H1 (cell line): Measurements from ENCODE around the gene RPS6KA2. TPM values are rescaled to one million over a fixed set of nuclear protein-coding genes. Genes with fewer than 3 reads are reported as not detected.

ENCODE experiments used
- CTCF ChIA-PET: fragments of 300-600 bp; sonication (Branson Sonifier 250); formaldehyde crosslinking; loops from one replicate; lab custom pipeline; 2021; ENCODE audit not compliant: partially characterized antibody; lab: Charles Lee
- POLR2A ChIA-PET: fragments of 300-600 bp; sonication (Branson Sonifier 250); formaldehyde crosslinking; loops from one replicate; lab custom pipeline; 2021; ENCODE audit warnings: inconsistent platforms; ENCODE audit not compliant: partially characterized antibody; lab: Charles Lee
- DNase-seq, 2 experiments: peaks; one replicate each; pipeline versions ENCODE4 v3.0.0 to v3.0.0-alpha.2; 2010 to 2022; ENCODE audit warnings: low spot score in 2 of 2, low read depth in 1 of 2, mixed read lengths in 1 of 2
- FAIRE-seq: peaks from 2 replicates; lab custom pipeline; 2011; peaks lifted over from hg19 to GRCh38; lab: Jason Lieb, UNC
- H2AFZ ChIP-seq: 2 replicates; pipeline ENCODE4 v1.8.1; 2012; ENCODE audit warnings: low read length, inconsistent platforms
- H2AK5ac ChIP-seq: 2 replicates; pipeline ENCODE4 v1.6.1; 2013; ENCODE audit warnings: low read depth, low read length
- H2BK120ac ChIP-seq: replicated peaks from 2 replicates; pipeline ENCODE3; 2013; ENCODE audit warnings: low read depth, low read length, inconsistent platforms
- H2BK12ac ChIP-seq: 2 replicates; pipeline ENCODE4 v1.6.1; 2013; ENCODE audit warnings: low read depth, low read length
- H2BK15ac ChIP-seq: 2 replicates; pipeline ENCODE4 v1.6.1; 2013; ENCODE audit warnings: low read length
- H2BK20ac ChIP-seq: 2 replicates; pipeline ENCODE4 v1.6.1; 2013; ENCODE audit warnings: low read length
- H2BK5ac ChIP-seq: 2 replicates; pipeline ENCODE4 v1.6.1; 2013; ENCODE audit warnings: low read depth, low read length
- H3K14ac ChIP-seq: 2 replicates; pipeline ENCODE4 v1.6.1; 2013; ENCODE audit warnings: inconsistent platforms; ENCODE audit not compliant: insufficient read length
- H3K18ac ChIP-seq: 2 replicates; pipeline ENCODE4 v1.6.1; 2013; ENCODE audit warnings: low read length; ENCODE audit errors: extremely low read depth
- H3K23ac ChIP-seq: 2 replicates; pipeline ENCODE4 v1.6.1; 2013; ENCODE audit warnings: inconsistent platforms; ENCODE audit not compliant: insufficient read length
- H3K23me2 ChIP-seq: 2 replicates; pipeline ENCODE4 v1.6.1; 2013; ENCODE audit warnings: low read depth, low read length
- H3K27ac ChIP-seq: 2 replicates; pipeline ENCODE4 v1.6.1; 2011; ENCODE audit warnings: low read depth, low read length, inconsistent platforms
- H3K27me3 ChIP-seq, 4 experiments: replicated peaks in 1 of 4; 1 replicate in 1 of 4; 2 replicates in 3 of 4; pipeline versions ENCODE4 v1.6.1 to v1.8.1; 2011 to 2013; ENCODE audit warnings: low read length in 3 of 4, mild to moderate bottlenecking in 3 of 4, inconsistent platforms in 2 of 4, mixed read lengths in 2 of 4, moderate library complexity in 1 of 4; ENCODE audit not compliant: control insufficient read depth in 3 of 4, insufficient read depth in 3 of 4; ENCODE audit errors: extremely low read depth in 1 of 4
- H3K36me3 ChIP-seq, 4 experiments: 2 replicates each; pipeline versions ENCODE4 v1.6.1 to v1.8.1; 2011 to 2013; ENCODE audit warnings: mild to moderate bottlenecking in 4 of 4, low read length in 3 of 4, moderate library complexity in 2 of 4, control low read depth in 1 of 4, inconsistent platforms in 1 of 4; ENCODE audit not compliant: insufficient read depth in 4 of 4, control insufficient read depth in 2 of 4
- H3K4ac ChIP-seq: replicated peaks from 2 replicates; pipeline ENCODE3; 2013; ENCODE audit warnings: low read length, low read depth, mixed read lengths, inconsistent platforms; ENCODE audit not compliant: insufficient read length
- H3K4me1 ChIP-seq, 4 experiments: replicated peaks in 1 of 4; 1 replicate in 1 of 4; 2 replicates in 3 of 4; pipeline versions ENCODE4 v1.6.1 to v1.8.1; 2011 to 2013; ENCODE audit warnings: low read length in 3 of 4, inconsistent platforms in 2 of 4, mixed read lengths in 1 of 4; ENCODE audit not compliant: insufficient read depth in 4 of 4, control insufficient read depth in 3 of 4
- H3K4me2 ChIP-seq, 2 experiments: 2 replicates each; pipeline versions ENCODE4 v1.6.1 to v1.8.1; 2011 to 2013; ENCODE audit warnings: low read depth in 2 of 2, low read length in 2 of 2, control low read depth in 1 of 2, inconsistent platforms in 1 of 2, mild to moderate bottlenecking in 1 of 2; ENCODE audit not compliant: insufficient read depth in 1 of 2
- H3K4me3 ChIP-seq, 4 experiments: fragments of 200-600, 300-600 bp in 1 of 4; sonication (generic), shearing (Covaris generic), sonication (Bioruptor Twin) in 1 of 4; 2 replicates each; pipeline versions ENCODE4 v1.5.1 to v1.8.1; 2011 to 2016; ENCODE audit warnings: low read length in 4 of 4, low read depth in 3 of 4, control low read depth in 2 of 4, inconsistent platforms in 2 of 4, mild to moderate bottlenecking in 2 of 4, mixed read lengths in 1 of 4, moderate library complexity in 1 of 4; ENCODE audit not compliant: insufficient read depth in 2 of 4; ENCODE audit errors: extremely low read depth in 1 of 4
- H3K56ac ChIP-seq: replicated peaks from 2 replicates; pipeline ENCODE3; 2013; ENCODE audit warnings: low read depth, mild to moderate bottlenecking, mixed read lengths, low read length, inconsistent platforms; ENCODE audit not compliant: insufficient read length
- H3K79me1 ChIP-seq: 2 replicates; pipeline ENCODE4 v1.6.1; 2013; ENCODE audit warnings: low read depth, low read length, control low read depth
- H3K79me2 ChIP-seq, 2 experiments: 2 replicates each; pipeline versions ENCODE4 v1.6.1 to v1.8.1; 2012 to 2013; ENCODE audit warnings: low read length in 2 of 2, mild to moderate bottlenecking in 2 of 2, inconsistent platforms in 1 of 2; ENCODE audit not compliant: insufficient read depth in 2 of 2, control insufficient read depth in 1 of 2
- H3K9ac ChIP-seq, 4 experiments: replicated peaks in 1 of 4; 1 replicate in 1 of 4; 2 replicates in 3 of 4; pipeline versions ENCODE4 v1.6.1 to v1.8.1; 2011 to 2013; ENCODE audit warnings: low read depth in 3 of 4, low read length in 3 of 4, control low read depth in 2 of 4, mild to moderate bottlenecking in 2 of 4, moderate library complexity in 2 of 4, inconsistent platforms in 1 of 4; ENCODE audit errors: extremely low read depth in 1 of 4
- H3K9me3 ChIP-seq, 2 experiments: 2 replicates each; pipeline versions ENCODE4 v1.6.1 to v1.8.1; 2012 to 2013; ENCODE audit warnings: mild to moderate bottlenecking in 2 of 2, moderate library complexity in 2 of 2, control low read depth in 1 of 2, inconsistent platforms in 1 of 2, low read depth in 1 of 2, low read length in 1 of 2, mixed read lengths in 1 of 2; ENCODE audit not compliant: insufficient read depth in 2 of 2
- H4K20me1 ChIP-seq, 2 experiments: replicated peaks in 1 of 2; 2 replicates each; pipeline versions ENCODE3 to v1.8.1; 2011 to 2013; ENCODE audit warnings: inconsistent platforms in 2 of 2, low read length in 2 of 2, mild to moderate bottlenecking in 1 of 2; ENCODE audit not compliant: insufficient read depth in 2 of 2, control insufficient read depth in 1 of 2
- H4K5ac ChIP-seq: 2 replicates; pipeline ENCODE4 v1.6.1; 2013; ENCODE audit warnings: low read length, low read depth, mixed read lengths, inconsistent platforms; ENCODE audit not compliant: insufficient read length
- H4K8ac ChIP-seq: 2 replicates; pipeline ENCODE4 v1.8.0; 2013; ENCODE audit warnings: mild to moderate bottlenecking, moderate library complexity, low read length, inconsistent platforms; ENCODE audit not compliant: insufficient read depth; ENCODE audit errors: extremely low read depth
- H4K91ac ChIP-seq: replicated peaks from 2 replicates; pipeline ENCODE3; 2013; ENCODE audit warnings: low read length, mixed read lengths, inconsistent platforms; ENCODE audit not compliant: insufficient read length
- POLR2A ChIP-seq, 2 experiments: IDR thresholded peaks; 1 replicate in 1 of 2; 2 replicates in 1 of 2; pipeline ENCODE4 v1.6.1; 2011; ENCODE audit warnings: low read depth in 2 of 2, low read length in 2 of 2, mild to moderate bottlenecking in 2 of 2; ENCODE audit errors: control extremely low read depth in 1 of 2
- SIN3A ChIP-seq, 2 experiments: IDR thresholded peaks in 1 of 2; conservative IDR thresholded peaks in 1 of 2; 2 replicates each; pipeline ENCODE4 v1.6.1; 2011 to 2012; ENCODE audit warnings: low read length in 2 of 2, improper control_type of control experiment in 1 of 2, low read depth in 1 of 2, mild to moderate bottlenecking in 1 of 2
- WGBS, 2 experiments: shearing (Covaris generic) in 1 of 2; methylation state at CpG; one replicate each; pipeline versions ENCODE4 v1.1.6 to v1.1.7; 2013 to 2015; ENCODE audit warnings: low lambda C conversion rate in 2 of 2, mixed read lengths in 2 of 2, inconsistent platforms in 1 of 2, low coverage in 1 of 2, missing lambda C conversion rate in 1 of 2; ENCODE audit not compliant: insufficient replicate concordance in 2 of 2, insufficient coverage in 1 of 2, insufficient read length in 1 of 2; ENCODE audit errors: extremely low coverage in 1 of 2, missing lambda C conversion rate in 1 of 2; 5-methylcytosine and 5-hydroxymethylcytosine counted together
- polyA plus RNA-seq, 7 experiments: library from polyadenylated mRNA; depleted of rRNA in 3 of 7; stranded (reverse) in 5 of 7; unstranded in 2 of 7; fragments of >200 nt in 5 of 7; fragments of 200-250 nt in 2 of 7; gene quantifications; 1 replicate in 5 of 7; 2 replicates in 1 of 7; 4 replicates in 1 of 7; pipeline versions ENCODE4 v1.2.1 to v1.2.3, GENCODE V29; 2011 to 2013; ENCODE audit warnings: missing spikeins in 2 of 7, mixed read lengths in 2 of 7
- total RNA-seq: library from RNA; stranded (reverse); fragmentation: NEBNext Ultra II Directional; extraction: Animal tissue kit (Norgen Biotek cat#: 25700); gene quantifications from 2 replicates; pipeline ENCODE4 v1.2.1, GENCODE V29; 2021

The RPS6KA2 gene
- total and polyA plus RNA-seq, 2 of the 8 experiments (the other 6 are each of a cell fraction or from before 2014, with no cell fraction given) = 8.8 to 25.7 TPM

GRCh38 chr6:166657531-166657930 lies 30.5 kb upstream of the RPS6KA2 start:
- Histone ChIP-seq H3K4ac (peak overlapping the region; percentile 13), H2BK15ac (no peak overlapping the region), H3K14ac (no peak overlapping the region), H2AFZ (no peak overlapping the region), H4K5ac (no peak overlapping the region), H3K18ac (no peak overlapping the region), H3K36me3 (no peaks in the 10 kb centered on the region), H2BK5ac (no peak overlapping the region), H3K9me3 (no peaks in the 10 kb centered on the region), H3K9ac (no peak overlapping the region; a peak in 2 of 7 replicates), H3K27me3 (peaks cover 0 to 27% (median 14%) of the 10 kb centered on the region in 4 experiments; a peak in 6 of 7 replicates), H3K79me1 (no peaks in the 10 kb centered on the region), H3K4me3 (peak overlapping the region in 1 of 4 experiments; percentile 70; a peak in 1 of 8 replicates), H3K4me1 (peaks cover 0 to 17% (median 3%) of the 10 kb centered on the region in 4 experiments; a peak in 5 of 7 replicates), H2BK120ac (no peak overlapping the region), H3K79me2 (no peaks in the 10 kb centered on the region), H2BK12ac (no peak overlapping the region), H4K91ac (no peak overlapping the region), H4K8ac (no peak overlapping the region), H3K27ac (no peak overlapping the region), H3K4me2 (peak overlapping the region in 1 of 2 experiments; percentile 72; a peak in 1 of 4 replicates), H3K56ac (no peak overlapping the region), H2AK5ac (no peak overlapping the region; the same call in 1 of the 2 replicates), H3K23me2 (peaks cover 8% of the 10 kb centered on the region), H2BK20ac (0 out of 2 replicates have a peak overlapping the region, but pooled peaks have one; percentile 49), H3K23ac (no peak overlapping the region), H4K20me1 (peaks cover 0 to 2% of the 10 kb centered on the region in 2 experiments)
- DNase-seq (no peak), FAIRE-seq (no peak)
- TF ChIP-seq SIN3A (conservative IDR thresholded peaks at IDR 0.05 in 1 of 2, IDR thresholded peaks at IDR 0.05 in 1 of 2; ENCODE audit: low read depth in 1 of 2, low read length in 2 of 2) (no peak), POLR2A (IDR thresholded peaks at IDR 0.05; ENCODE audit: control extremely low read depth in 1 of 2, low read depth in 2 of 2, low read length in 2 of 2) (no peak)
- ChIA-PET CTCF (interaction anchor here (1.9 kb wide), 1 partner anchor 117 kb away, joined by 4 read pairs; no protein-coding TSS in a partner anchor), POLR2A (interaction anchor here (0.6 to 1.7 kb wide), 3 partner anchors 11 to 431 kb away, joined by 3 to 5 read pairs (median 3); no protein-coding TSS in a partner anchor)
- 83% methylated on average over 9 of the region's 9 CpGs; no CpG with 5 or more reads in 1 of the 2 experiments for WGBS, 2 experiments
